GM10847 (cell line): ENCODE results near the gene ATG7.

Experiments
- POLR2A ChIP-seq: IDR thresholded peaks from 2 replicates; pipeline ENCODE4 v1.6.1; 2011; ENCODE audit not compliant: insufficient read length; ENCODE audit errors: extremely low read depth

Gene ATG7

GRCh38 chr3:11436775-11437174 is 164.6 kb downstream of the ATG7 start:
- TF ChIP-seq POLR2A: no peak

DNA sequence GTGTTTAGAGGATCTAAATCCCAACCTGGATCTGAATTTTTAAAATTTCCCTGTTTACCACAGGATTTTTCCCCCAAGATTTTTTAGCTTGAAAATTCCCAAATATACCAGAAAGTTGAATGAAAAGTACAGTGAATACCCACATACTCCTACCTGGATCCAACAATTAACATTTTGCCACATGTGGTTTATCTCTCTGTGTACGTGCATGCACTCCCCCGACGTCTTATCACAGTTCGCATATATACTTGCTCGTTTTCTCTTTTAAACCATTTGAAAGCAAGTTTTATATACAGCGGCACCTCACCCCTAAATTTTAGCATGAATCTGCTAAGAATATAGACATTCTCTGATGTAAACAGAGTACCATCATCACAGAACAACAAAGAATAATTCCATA is 165.3 kb downstream of the ATG7 start:
- TF ChIP-seq POLR2A: no peak

GRCh38 chr3:11438646-11439045 is 166.4 kb downstream of the ATG7 start:
- TF ChIP-seq POLR2A: no peak

DNA sequence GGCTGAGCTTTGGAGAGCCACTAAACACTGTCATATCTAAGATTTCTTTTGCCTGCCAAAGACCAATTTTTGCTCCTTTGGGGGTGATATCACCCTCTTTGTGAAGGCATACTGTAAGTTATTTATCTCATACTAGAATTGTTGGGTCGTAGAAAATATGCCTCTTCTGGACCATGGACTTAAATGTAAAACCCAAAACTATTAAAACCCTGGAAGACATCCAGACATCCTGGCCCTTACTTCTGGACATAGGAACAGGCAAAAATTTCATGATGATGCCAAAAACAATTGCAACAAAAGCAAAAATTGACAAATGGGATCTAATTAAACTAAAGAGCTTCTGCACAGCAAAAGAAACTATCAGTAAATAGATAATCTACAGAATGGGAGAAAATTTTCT is 172.2 kb downstream of the ATG7 start:
- TF ChIP-seq POLR2A: no peak

- TF ChIP-seq POLR2A: no peak
Measured at GRCh38 chr3:11445883-11446282, 173.7 kb downstream of the ATG7 start.

- no peak for TF ChIP-seq POLR2A
Measured at GRCh38 chr3:11447584-11448200, 175.5 kb downstream of the ATG7 start.

DNA sequence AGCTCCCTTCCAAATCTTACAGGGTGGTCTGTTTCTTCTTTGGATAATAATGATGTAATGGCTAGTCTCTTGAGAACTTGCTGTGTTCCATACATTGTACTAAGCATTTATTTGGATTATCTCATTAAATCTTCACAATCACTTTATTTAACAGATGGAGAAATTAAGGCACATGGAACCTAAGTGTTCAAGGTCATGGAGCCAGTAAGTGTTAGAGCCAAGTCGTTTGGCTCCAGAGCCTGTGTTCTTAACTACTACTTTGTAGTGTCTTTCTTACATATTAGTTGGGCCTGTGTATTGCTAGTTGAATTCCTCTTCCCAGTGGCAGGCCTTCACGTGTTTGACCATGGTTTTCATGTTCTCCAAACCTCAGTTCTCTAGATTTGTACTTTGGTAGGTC is 177.8 kb downstream of the ATG7 start:
- no peak for TF ChIP-seq POLR2A

DNA sequence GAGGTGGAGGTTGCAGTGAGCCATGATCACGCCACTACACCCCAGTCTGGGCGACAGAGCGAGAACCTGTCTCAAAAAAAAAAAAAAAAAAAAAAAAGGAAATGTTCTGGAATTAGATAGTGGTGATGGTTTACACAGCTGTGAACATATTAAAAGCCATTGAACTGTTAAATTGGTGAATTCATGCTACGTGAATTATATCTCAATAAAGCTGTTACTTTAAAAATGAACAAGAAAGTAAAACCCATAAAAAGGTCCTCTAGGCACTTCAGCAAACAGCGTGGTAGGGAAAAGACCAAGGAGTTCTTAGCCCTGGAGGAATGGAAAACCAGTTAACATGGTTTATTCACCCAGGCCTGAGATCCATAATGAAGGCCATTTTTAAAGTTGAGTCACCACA is 180.1 kb downstream of the ATG7 start:
- TF ChIP-seq POLR2A: no peak

- no peak for TF ChIP-seq POLR2A
Measured at GRCh38 chr3:11452885-11453847, 181.0 kb downstream of the ATG7 start.

DNA sequence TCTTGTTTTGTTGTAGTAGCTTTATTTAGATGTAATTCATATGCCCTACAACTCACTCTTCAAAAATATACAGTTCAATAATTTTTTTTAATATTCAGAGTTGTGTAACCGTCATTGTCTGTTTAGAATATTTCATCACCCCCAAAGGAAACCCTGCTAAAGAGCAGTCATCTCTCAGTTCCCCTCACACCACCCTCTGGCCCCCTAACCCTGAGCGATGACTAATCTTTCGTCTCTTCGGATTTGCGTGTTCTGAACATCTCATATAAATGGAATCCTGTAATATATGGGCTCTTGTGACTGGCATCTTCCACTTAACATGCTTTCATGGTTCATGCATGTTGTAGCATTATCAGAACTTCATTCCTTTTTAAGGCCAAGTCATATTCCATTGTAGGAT is 183.8 kb downstream of the ATG7 start:
- no peak for TF ChIP-seq POLR2A

DNA sequence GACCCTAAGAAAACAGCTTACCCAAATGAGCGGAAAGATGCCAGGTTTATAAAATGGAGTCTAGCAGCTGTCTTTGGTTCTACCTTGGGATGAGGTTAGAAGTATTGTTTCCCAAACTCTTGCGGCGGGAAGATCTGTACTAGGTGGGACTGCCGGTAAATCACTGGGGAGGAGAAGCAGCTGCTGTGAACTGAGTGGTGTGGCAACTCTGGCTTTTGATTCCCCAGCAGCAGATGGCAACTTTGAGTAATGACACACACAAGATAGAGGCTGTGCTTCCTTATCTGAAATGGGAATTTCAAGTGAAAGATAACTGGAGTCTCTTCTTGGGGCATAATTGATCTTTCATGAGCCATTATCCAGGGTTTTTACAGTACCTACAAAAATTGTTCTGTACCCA is 184.9 kb downstream of the ATG7 start:
- no peak for TF ChIP-seq POLR2A

DNA sequence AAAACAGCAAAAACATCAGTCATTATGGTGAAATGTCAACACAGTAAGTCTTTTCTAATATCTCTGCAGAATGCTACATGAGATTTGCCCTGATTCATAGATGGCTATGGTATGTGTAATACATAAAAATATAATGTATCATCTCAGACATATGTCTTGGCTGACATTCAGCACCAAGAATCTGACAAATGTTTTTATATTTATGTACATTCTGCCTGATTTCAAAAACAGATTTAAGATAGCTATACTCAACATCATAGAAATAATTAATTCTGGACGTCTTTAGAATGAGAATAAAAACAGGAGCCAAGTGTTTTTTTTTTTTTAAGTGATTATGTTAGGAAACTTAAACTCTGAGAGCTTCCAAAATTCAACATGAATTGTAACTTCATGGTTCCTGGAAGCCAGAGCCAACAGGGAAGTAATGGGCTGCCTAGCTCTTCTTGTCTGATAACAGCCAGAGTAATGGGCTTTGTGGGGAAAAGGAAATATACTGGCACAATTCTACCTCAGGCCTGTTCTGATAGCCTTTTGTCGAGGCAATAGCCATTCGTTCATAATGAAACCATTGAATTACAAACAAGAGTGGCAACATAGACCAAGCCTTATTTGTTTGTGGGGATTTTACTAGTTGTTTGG is 187.1 kb downstream of the ATG7 start:
- TF ChIP-seq POLR2A: no peak

GRCh38 chr3:11461226-11461625 is 189.0 kb downstream of the ATG7 start:
- no peak for TF ChIP-seq POLR2A

- TF ChIP-seq POLR2A: no peak
Measured at GRCh38 chr3:11463591-11463990, 191.4 kb downstream of the ATG7 start.

DNA sequence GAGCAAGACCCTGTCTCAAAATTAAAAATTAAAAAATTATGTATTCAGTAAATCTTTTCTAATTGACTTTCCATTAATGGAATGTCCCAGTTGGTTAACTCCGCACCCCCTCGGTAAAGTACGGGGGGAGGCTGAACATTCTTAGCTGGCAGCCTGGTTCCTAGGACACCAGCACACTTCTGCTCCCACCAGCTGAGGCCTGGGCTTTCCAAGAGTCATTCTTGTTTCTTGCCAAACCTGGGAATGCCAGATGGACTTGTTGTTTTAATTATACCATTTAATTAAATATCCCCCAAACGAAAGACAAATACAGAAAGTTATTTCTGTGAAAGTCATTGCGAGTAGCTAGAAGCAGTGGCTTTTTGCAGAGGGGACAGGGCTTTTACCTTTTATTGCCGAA is 192.2 kb downstream of the ATG7 start:
- TF ChIP-seq POLR2A: no peak

GRCh38 chr3:11465744-11466616 is 193.8 kb downstream of the ATG7 start:
- TF ChIP-seq POLR2A: no peak

- no peak for TF ChIP-seq POLR2A
Measured at GRCh38 chr3:11467875-11468274, 195.7 kb downstream of the ATG7 start.
